RPMI7951 (cell line): Measurements from ENCODE around the gene SCUBE3. TPM values are rescaled to one million over a fixed set of nuclear protein-coding genes. Genes with fewer than 3 reads are reported as not detected.

Source experiments
- DNase-seq: peaks from one replicate; pipeline ENCODE4 v3.0.0-alpha.2; 2012; ENCODE audit warnings: low read depth
- total RNA-seq: library from RNA; depleted of rRNA; stranded (reverse); fragments of >200 nt; shearing (Covaris generic); gene quantifications from 2 replicates; pipeline ENCODE4 v1.2.3, GENCODE V29; 2014

Gene SCUBE3
- total RNA-seq, 1 experiment from 2014 or later: 0.24 TPM

DNA sequence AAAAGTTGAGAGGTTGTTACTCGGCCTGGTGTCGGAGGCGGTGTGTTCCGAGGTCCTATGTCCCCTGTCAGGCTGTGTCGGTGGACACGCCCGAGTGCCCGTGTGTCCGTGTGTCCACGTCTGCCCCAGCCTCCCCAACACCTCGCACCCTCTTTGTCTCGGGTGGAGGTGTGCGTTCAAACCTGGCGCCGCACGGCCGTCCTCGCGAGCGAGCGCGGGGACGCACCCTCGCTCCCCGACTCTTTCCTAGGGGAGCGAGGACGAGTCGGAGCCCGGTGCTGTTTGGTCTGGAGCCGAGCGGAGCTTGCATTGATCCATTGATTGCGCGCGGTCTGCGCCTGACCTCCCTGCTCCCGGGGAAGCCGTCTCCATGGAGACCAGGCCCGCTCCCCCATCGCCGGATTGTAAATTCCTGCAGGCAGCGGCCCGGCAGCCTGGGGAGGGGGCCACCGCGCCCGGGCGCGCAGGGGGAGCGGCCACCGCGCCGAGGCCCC lies 411 bp upstream of the SCUBE3 start:
- DNase-seq: no peak

DNA sequence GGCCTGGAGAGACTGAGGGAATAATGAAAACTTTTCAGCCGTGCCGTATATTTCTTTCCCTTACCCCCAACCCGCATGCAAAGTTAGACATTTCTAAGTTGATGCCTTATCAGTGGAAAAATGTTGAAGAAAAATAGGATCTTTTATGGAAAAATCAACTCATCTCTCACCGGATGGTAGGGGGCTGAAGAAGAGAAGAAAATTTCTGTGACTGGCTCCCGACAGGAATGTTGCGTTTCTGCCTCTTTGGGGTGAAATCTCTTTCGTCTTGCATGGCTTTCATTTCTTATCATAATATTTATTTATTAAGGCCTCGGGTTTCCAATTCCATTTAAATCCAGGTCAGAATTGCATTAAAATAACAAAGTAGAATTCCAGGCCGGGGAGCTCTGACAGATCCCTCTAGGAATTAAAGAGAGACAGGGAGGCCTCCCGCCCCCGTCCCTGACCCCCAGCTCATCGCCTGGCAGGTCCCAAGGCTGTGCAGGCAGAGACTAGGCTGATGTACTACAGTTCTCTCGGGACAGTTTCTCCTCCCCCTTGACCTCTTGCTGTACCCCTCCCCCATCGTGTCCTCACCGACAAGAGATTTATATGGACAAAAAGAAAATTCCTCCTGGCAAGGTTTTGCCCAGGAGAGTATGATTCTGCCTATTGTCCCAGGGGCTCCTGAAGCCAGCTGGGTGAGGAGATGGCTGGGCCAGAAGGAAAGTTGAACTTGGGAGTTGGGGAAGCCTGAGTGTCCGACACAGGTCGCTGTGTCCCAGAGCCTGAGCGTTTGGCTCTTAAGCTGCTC lies 1.3 kb downstream of the SCUBE3 start:
- DNase-seq: no peak

DNA sequence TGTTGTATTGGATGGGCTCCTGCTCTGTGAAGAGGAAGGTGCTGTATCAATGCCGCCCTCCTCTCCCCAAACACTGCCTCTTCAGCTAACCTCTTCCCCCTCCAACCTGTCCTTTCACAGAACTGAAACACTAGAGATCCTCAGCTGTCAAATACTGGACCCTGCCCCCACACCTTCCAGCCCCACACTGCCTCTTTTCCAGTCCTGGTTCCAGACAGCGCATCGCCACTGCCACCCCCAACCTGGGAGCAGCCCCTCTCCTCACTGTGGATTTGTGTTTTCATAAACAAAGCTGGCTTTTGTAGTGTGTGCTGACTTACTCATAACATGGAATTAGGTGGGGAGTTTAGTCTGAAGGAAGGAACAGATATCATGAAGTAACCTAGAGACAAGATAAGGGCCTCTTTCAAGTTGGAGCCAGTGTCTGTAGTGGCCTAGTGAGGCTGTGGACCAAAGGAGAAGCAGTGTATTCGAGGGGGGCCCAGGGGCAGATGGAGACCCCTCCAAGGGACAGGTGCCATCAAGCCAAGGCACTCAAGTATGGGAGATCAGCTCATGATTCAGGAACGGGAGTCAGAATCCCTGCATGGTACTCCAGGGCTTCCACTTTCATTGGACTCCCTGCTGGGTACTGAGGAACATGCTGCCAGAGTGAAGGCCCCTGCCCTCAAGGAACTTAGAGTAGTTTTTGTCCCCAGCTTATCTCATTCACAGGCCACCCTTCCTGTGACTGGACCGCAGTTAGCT lies 2.1 kb downstream of the SCUBE3 start:
- no peak for DNase-seq

DNA sequence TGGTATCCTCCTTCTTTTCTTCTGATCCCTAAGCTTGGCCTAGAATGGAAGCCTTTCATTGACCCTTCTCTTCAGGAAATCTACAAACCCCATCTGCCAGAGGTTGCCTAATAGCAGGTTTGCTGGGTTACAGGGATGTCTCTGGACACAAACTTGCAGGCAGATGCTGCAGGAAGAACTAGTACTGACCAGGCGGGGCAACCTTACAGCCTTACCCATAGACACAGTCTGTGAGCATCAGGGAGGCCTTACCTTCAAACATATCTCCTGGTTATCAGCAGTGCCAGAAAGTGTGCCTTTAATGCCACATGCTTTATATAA lies 2.6 kb downstream of the SCUBE3 start:
- DNase-seq: no peak

DNA sequence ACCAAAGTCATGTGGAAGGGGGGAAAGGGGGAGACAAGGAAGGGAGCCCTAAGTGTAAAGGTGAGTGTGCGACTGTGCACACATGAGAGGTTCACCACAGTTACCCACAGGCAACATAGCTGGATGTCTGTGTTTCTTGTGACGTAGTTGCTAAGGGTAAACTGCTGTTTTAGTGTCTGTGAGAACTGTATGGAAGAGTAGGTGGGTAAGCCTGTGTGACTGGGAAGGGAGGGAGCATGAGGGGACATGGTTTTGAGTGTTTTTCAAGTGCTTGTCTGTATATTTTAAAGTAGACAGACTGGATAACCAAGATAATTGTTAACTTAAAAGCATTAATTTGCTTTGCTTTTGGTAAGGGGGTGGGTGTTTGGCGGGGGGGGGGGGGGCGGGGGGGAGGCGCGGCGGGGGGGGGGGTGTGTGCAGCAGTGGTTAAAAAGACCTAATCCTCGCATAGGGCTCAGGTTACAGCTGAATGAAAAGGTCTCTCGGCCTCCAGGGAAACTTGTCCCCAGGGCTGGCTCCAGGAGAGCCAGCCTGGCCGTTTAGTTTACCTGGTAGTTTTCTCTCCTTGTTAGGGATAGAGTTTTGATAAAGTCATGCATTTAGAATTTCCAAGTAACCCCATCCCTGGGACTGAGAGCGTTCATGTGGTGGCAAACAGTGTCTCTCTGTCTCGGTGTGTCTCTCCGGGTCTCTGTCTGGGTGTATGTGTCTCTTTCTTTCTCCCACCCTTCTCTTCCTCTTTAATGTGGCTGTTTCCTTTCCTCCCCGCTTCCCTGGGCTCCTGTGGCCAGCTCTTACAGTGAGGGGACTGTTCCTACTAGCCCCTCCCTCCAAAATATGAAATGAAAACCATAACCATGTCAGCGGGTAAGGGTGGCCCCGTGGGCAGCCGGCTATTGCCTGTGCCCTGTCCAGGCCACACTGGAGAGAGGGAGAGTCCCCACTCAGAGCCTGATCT lies 3.4 kb downstream of the SCUBE3 start:
- no peak for DNase-seq

DNA sequence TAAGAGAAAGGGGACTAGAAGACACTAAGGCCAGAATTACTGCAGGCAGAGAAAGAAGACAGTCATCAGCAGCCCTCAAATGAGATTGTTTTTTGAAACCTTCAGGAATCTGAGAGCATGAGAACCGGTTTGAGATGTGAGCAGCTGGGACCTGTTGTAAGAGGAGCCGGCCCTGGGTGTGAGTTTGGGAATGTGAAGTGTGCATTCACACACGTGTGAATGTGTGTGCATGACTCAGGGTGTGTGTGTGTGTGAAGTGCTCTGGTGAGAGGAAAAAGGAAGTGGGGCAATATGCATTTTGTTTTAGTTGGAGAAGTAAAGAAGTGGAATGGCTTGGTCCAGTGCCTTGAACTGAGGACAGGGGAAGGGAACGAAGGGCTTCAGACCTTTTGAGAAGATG lies 4.3 kb downstream of the SCUBE3 start:
- no peak for DNase-seq

DNA sequence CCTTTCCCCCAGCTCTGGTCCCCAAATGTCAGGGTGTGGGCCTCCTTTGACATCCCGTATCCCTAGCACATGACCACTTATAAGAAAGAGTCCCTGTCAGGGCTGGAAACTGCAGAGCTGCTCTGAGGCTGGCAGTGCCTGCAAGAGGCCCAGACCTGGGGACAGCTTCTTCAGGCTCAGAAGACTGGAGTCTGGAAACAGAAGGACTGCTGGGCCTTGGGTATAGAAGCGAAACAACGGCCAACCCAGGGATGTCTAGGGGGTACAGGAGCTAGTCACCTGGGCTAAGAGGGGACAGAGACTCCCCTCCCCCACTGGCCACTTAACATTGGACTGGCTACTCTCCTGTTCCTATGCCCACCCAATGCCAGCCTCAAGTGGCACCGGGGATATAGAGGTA lies 4.7 kb downstream of the SCUBE3 start:
- DNase-seq: no peak

DNA sequence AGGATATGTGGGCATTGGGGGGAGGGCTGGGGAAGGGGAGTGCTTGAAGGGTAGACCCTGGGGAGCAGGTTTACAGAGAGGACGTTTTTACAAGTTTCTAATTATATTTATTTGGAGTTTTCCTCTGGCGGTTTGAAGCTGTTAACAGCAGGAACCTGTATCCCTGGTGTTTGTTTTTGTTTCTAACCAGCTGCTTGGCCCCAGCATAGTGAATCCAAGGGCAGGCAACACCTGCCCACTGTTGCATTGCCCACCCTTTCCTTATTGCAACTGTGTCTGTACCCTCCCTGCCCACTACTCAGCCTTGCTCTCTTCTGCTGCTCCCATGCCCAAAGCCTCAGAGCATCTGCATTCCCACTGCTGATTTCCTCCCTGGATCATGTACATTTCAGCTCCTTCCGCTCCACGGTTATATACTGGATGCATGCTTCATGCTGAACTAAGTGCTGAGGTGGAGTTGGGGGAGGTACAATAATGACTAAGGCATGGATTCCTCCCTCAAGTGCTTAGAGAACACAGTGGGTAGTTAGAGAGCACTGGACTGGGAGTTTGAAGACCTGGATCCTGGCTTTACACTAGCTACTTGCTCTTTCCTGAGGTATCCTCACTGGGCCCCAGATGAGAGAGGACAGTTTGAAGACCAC lies 6.0 kb downstream of the SCUBE3 start:
- DNase-seq: no peak

DNA sequence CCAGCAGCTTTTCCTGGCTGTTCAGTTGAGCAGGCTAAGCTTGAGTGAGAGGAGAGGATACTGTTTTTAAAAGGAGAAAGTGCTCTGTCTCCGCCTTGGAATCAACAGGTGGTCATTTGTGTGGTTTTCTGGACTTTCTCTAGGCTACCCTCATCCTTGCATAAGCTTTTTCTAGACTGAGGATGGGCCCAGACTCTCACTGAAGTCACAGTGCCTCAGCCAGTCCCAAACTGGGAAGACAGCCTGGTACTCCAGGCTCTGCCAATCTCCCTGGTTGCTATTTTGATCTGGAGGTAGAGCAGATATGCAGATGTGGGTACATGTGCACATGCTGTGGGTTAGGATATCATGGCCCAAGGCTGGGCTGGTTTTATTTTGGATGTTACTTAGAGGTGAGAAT lies 7.0 kb downstream of the SCUBE3 start:
- DNase-seq: no peak

DNA sequence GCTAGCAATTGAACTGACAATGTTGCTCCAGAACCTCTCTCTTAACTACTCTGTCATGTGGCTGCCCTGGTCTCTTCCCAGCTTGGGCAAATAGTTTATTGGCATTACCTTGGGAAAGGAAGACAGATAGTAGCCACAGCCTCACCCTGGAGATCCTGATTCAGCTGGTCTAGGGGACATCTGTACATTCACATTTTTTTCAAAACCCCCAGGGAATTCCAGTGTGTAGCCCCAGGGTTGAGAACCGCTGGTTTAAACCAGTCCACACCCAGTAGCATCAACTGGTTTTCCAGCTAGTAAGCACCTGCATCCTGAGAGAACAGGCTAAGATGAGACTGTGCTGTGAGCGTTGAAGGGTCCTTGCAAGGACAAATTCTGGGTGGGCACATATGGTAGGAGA lies 9.6 kb downstream of the SCUBE3 start:
- no peak for DNase-seq

DNA sequence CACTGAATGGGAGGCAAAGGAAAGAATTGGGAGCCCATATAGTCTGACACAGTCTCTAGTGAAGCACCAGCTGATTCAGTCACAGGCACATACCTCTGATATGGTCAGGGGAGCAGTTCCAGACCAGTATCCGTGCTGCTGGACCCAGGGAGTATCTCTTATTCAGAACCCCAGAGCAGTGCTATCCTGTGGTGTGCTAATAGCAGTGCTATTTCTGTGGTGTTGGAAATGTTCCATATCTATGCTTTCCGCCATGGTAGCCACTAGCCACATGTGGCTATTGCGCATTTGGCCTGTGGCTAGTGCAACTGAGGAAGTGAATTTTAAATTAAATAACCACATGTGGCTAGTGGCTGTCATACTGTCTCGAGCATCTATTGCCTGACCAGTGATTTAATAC lies 11.0 kb downstream of the SCUBE3 start:
- peak; percentile 41 for DNase-seq

DNA sequence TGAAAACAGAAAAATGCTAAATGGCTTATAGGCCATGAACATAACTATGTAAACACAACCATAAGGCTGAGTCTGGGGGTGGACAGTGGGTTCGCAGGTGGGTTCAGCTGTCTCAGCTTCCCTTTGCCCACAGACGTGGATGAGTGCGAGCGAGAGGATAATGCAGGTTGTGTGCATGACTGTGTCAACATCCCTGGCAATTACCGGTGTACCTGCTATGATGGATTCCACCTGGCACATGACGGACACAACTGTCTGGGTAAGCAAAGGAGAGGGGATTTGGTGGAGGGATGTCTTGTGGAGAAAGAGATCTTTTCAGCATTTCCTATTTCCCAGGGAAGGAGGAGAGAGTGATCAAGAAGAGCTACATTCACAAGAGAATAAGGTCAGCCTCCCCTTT lies 14.7 kb downstream of the SCUBE3 start:
- no peak for DNase-seq

DNA sequence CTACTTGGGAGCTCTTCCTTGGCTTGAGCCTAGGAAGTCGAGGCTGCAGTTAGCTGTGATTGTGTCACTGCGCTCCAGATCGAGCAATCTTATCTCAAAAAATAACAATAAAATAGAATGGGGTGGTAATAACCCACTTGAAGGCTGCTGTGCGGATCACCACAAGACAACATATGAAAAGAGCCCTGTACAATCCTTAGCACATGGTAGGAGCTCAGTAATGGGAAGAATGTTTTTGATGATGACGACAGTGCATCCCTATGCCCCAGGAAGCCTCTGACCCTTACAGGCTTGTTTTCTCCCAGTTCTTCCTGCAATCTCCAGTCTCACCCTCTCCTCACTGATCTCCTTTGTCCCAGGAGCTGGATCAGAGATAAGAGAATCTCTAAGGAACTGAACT lies 15.5 kb downstream of the SCUBE3 start:
- no peak for DNase-seq

DNA sequence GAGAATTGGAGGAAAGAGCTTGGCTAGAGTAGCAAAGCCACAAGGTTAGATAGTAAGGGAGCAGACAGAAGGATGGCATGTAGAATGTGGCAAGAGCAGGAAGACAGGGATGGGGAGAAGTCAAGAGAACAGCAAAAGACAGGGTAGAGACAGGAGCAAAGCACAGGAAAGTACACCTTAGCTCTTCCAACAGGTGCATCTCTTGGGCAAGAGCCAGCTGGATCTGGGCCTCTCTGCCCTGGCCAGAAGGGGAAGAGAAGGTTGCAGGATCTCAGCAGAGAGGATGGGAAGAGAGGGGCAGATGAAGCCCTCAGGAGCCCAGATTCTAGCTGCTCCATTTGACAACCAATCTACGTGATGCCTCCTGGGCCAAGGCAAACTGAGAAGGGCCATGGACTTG lies 16.7 kb downstream of the SCUBE3 start:
- DNase-seq: no peak

DNA sequence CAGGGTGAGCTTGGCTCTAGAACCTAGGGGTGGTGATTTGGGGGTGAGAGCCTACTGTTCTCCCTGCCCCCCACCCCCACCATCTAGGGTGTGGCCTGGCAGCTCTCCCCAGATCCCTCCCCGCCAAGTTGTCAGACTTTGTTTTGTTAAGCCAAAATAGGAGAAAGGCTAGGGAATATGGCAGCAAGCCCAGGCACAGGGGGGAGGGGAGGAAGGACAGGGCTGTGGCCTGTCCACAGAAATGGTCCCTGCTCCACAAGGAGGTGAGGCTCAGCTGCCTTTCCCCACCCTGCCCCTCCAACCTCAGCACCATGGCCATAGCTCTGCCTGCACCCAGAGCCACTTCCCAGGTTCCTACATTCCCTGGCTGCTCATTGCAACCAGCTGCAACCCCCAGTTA lies 17.2 kb downstream of the SCUBE3 start:
- DNase-seq: no peak

DNA sequence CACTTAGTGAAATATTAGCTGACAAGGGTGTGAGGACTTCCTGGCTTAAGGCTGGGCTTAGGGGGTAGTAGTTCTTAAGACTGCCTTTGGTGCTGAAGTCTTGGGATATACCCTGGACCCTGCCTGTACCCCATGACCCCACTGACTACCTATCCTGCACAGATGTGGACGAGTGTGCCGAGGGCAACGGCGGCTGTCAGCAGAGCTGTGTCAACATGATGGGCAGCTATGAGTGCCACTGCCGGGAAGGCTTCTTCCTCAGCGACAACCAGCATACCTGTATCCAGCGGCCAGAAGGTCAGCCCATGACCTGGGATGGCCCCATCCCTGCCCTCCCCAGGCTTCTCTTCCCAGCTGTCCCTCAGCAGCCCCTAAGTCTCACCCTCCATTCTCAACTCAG lies 17.8 kb downstream of the SCUBE3 start:
- no peak for DNase-seq

DNA sequence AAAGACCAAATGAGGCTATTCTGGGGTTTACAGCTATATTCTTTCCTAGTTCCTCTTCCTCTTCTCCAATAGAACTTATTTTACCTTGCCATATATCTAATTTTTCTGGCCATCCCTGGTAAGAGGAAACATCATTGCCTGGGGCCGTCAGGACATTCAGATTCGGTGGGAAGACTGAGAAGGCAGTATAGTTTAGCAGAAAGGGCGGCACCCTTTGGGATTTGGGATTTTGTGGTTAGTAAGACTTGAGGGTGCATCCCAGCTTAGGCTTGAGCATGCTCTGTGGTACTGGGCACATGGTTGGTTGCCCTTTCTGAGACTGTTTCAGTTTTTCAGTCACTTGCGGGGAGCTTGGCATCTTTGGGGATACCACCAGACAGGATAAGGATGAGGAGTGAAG lies 21.1 kb downstream of the SCUBE3 start:
- no peak for DNase-seq

DNA sequence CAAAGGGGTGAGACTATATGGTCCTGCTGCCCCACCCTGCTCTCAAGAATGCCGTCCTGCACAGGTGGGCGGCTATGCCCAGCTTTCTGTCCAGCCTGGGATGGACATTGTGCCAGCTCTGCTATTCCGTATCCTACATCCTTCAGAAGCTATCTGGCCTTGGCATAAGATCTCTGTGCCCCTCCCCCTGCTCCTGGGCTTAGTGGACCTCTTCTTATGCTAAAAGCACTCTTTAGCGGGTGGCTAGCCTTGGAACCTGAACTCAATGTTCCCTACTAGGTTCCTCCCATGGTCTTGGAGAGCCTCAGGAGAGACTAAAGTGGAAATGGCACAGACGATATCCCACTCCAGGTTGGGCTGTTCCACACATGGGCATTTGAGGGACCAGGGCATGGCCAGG lies 22.5 kb downstream of the SCUBE3 start:
- no peak for DNase-seq

DNA sequence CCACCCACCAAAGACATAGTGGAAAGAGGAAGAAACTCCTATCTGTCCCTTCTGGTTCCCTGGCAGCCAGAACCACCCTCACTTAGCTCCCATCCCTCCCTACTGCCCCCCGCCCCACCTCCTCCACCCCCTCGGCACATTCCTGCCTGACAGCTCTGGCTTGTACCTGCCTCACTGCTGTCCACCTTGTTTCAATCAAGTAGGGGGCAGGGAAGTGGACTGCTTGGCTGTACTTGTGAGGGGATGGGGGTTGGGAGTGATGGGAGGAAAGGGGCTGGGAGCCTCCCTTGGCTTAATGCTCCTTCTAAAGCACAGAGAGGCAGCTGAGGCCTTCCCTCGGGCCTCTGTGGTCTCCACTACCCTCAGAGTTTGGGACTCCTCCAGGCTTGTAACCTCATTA lies 23.7 kb downstream of the SCUBE3 start:
- DNase-seq: no peak

DNA sequence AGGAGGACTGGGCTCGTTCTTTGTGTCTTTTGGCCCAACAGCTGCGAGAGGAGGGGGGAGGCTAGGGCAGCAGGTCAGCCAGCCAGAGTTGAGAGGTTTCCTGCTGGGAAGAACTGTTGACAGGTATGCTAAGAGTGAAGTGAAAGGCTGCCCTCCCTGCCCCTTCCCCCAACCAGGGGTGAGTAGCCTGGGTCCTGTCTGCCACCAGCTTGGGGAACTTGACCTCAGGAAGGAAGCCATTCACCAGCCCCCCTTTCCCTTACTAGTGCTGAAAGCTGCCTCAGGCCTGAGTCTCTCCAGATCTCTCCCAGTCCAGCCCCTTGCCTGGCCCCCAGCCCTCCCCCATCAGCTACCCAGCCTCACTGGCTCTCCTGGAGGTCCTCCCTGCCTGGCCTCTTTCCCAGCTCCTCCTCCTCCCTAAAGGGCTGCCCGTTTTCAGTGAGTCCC lies 25.1 kb downstream of the SCUBE3 start:
- no peak for DNase-seq

DNA sequence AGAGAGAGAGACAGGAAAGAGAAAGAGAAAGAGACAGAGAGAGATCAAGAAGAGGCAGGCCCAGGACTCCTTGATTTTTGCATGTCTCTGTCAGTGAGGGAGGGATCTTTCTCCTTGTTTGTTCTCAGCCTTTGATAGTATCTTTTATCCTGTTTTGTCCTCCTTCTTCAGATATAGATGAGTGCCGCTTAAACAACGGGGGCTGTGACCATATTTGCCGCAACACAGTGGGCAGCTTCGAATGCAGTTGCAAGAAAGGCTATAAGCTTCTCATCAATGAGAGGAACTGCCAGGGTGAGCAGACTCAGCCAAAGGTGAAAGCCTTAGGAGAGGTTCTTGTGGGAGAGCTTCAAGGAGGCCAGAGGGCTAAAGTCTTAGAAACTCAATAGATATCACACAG lies 25.8 kb downstream of the SCUBE3 start:
- DNase-seq: no peak
